ENCODE results near the gene IFT122.

DNA sequence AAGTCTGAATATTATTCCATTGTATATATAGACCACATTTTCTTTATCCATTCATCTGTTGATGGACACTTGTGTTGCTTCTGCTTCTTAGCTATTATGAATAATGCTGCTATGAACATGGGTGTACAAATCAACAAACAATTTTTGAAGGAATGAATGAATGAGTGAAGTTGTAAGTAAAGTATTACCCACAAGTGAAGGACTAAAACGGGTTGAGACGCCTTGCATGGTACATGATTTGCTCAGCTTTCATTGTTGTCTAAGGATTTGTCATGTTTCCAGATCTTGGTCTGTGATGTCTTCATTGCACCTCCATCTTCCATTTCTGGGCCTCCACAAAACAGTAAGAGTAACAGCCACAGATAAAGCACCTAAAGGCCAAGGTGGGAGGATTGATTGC is 20.5 kb downstream of the IFT122 start:
- TF ChIP-seq SUZ12 (IDR thresholded peaks at IDR 0.05; ENCODE audit: extremely low read depth, insufficient read depth, insufficient read length): no peak
- no peak for TF ChIP-seq YY1 (IDR thresholded peaks at IDR 0.05; ENCODE audit: insufficient read depth, insufficient read length)
- TF ChIP-seq ZNF274 (IDR thresholded peaks at IDR 0.05; ENCODE audit: low read depth, low read length): no peak

Measured in NT2/D1 (cell line).